NT2/D1 (cell line): Measurements from ENCODE around the gene MEI4.

Source experiments
- DNase-seq: peaks from one replicate; pipeline ENCODE4 v3.0.0-alpha.2; 2011; ENCODE audit warnings: low read depth, low spot score
- H3K27me3 ChIP-seq: 2 replicates; pipeline ENCODE4 v1.6.0; 2011; ENCODE audit warnings: mild to moderate bottlenecking; ENCODE audit not compliant: insufficient read length, insufficient read depth
- H3K36me3 ChIP-seq: 2 replicates; pipeline ENCODE4 v1.6.1; 2011; ENCODE audit warnings: mild to moderate bottlenecking, low read length, mixed read lengths; ENCODE audit not compliant: insufficient read depth, insufficient read length
- H3K4me1 ChIP-seq: 2 replicates; pipeline ENCODE4 v1.5.1; 2011; ENCODE audit not compliant: insufficient read depth, insufficient read length
- H3K4me3 ChIP-seq: 2 replicates; pipeline ENCODE4 v1.5.1; 2011; ENCODE audit warnings: low read depth; ENCODE audit not compliant: insufficient read length
- H3K9ac ChIP-seq: 2 replicates; pipeline ENCODE4 v1.6.0; 2011; ENCODE audit warnings: low read depth; ENCODE audit not compliant: insufficient read length
- H3K9me3 ChIP-seq: 2 replicates; pipeline ENCODE4 v1.5.1; 2011; ENCODE audit warnings: mild to moderate bottlenecking, low read length; ENCODE audit not compliant: insufficient read depth
- SUZ12 ChIP-seq: IDR thresholded peaks from 2 replicates; pipeline ENCODE4 v1.6.1; 2011; ENCODE audit not compliant: insufficient read length, insufficient read depth; ENCODE audit errors: extremely low read depth
- YY1 ChIP-seq: IDR thresholded peaks from 2 replicates; pipeline ENCODE4 v1.6.1; 2011; ENCODE audit not compliant: insufficient read length, insufficient read depth
- ZNF274 ChIP-seq: IDR thresholded peaks from 2 replicates; pipeline ENCODE4 v1.6.1; 2011; ENCODE audit warnings: mild to moderate bottlenecking, low read depth, low read length

MEI4 gene

GRCh38 chr6:77656999-77657764 lies 4.3 kb downstream of the MEI4 start:
- no peak for DNase-seq
- Histone ChIP-seq H3K4me3 (no peak overlapping the region), H3K36me3 (no peaks in the 10 kb centered on the region), H3K9me3 (no peaks in the 10 kb centered on the region), H3K9ac (no peak overlapping the region), H3K27me3 (no peaks in the 10 kb centered on the region), H3K4me1 (no peaks in the 10 kb centered on the region)
- TF ChIP-seq SUZ12 (no peak), ZNF274 (no peak), YY1 (no peak)

GRCh38 chr6:77666340-77666739 lies 13.5 kb downstream of the MEI4 start:
- no peak overlapping the region for H3K9ac ChIP-seq
- H3K4me3 ChIP-seq, result no peak overlapping the region
- TF ChIP-seq SUZ12 (no peak), ZNF274 (no peak), YY1 (no peak)
- no peaks in the 10 kb centered on the region for H3K27me3 ChIP-seq
- no peak for DNase-seq
- no peaks in the 10 kb centered on the region for H3K36me3 ChIP-seq
- H3K9me3 ChIP-seq, result no peaks in the 10 kb centered on the region
- H3K4me1 ChIP-seq, result no peaks in the 10 kb centered on the region

DNA sequence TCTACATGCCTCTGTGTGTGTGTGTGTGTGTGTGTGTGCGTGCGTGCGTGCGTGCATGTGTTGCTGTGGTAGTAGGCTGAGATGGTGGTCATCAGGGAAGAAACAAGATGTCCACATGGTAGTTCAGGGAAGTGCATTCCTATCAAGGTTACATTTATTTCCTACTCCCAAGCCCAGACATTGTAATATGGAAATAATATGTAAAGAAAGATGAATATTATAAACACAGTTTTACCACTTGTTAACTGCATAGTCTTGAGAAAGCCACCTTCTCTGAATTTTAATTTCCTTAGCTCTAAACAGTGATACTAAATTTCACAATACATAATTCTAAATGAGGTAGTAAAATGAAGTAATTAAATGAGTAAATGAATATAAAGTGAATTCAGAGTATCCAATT lies 14.0 kb downstream of the MEI4 start:
- no peak overlapping the region for H3K9ac ChIP-seq
- no peaks in the 10 kb centered on the region for H3K36me3 ChIP-seq
- no peaks in the 10 kb centered on the region for H3K4me1 ChIP-seq
- DNase-seq, result no peak
- H3K4me3 ChIP-seq, result no peak overlapping the region
- H3K27me3 ChIP-seq, result no peaks in the 10 kb centered on the region
- no peaks in the 10 kb centered on the region for H3K9me3 ChIP-seq
- no peak for TF ChIP-seq YY1
- no peak for TF ChIP-seq SUZ12
- no peak for TF ChIP-seq ZNF274

DNA sequence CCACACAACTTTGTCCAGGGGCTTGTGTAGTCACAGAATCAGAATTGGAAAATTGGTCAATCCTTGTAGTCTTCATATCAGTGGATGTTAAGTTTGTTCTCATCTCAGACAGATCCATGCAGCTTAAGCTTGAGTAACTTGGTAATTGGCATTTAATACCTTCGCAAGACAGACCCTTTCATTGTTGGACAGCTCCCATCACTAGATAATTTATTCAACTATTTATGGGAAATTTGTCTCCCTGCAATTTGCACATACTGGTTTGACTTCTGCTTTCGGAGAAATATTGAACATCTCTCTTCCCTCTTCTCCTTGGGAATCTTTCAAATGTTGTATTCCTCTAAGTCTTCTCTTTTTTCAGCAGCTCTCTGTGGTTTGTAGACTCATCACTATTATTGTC lies 17.1 kb downstream of the MEI4 start:
- no peaks in the 10 kb centered on the region for H3K36me3 ChIP-seq
- H3K4me1 ChIP-seq, result no peaks in the 10 kb centered on the region
- no peak for TF ChIP-seq SUZ12
- H3K4me3 ChIP-seq, result no peak overlapping the region
- DNase-seq, result no peak
- H3K9me3 ChIP-seq, result no peaks in the 10 kb centered on the region
- H3K9ac ChIP-seq, result no peak overlapping the region
- H3K27me3 ChIP-seq, result no peaks in the 10 kb centered on the region

DNA sequence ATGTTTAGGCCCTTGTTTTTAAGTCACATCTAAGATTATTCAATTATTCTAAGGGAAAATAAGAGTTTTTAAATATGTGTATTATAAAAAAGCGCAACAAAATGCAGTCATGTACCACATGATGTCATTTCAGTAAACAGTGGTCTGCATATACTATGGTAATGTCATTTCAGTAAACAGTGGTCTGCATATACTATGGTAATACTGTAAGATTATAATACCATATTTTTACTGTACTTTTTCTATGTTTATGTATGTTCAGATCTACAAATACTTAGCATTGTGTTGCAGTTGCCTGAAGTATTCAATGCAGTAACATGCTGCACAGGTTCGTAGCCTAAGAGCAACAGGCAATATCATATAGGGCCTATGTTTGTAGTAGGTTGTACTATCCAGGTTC lies 21.4 kb downstream of the MEI4 start:
- no peak for TF ChIP-seq YY1
- Histone ChIP-seq H3K36me3 (no peaks in the 10 kb centered on the region), H3K9ac (no peak overlapping the region), H3K9me3 (no peaks in the 10 kb centered on the region), H3K4me1 (no peaks in the 10 kb centered on the region), H3K27me3 (no peaks in the 10 kb centered on the region), H3K4me3 (no peak overlapping the region)
- no peak for DNase-seq

DNA sequence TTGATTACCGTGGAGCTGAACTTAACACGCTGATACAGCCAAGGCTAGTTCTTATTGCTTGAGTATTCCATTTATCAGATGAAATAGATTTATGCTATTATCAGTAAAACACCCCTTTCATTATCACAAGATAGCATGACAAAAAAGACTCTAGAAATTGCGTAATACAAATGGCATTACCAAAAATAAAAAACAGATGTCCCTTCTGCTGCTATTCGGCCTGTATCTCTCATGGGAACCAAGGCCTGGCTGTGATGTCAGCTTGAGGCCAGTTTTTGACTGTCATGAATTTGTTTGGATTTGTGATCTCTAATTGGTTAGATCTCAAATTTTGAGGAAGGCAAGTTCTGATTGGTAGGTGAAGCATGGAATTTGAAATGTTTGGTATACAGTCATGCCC lies 25.2 kb downstream of the MEI4 start:
- no peaks in the 10 kb centered on the region for H3K4me1 ChIP-seq
- no peaks in the 10 kb centered on the region for H3K36me3 ChIP-seq
- H3K4me3 ChIP-seq, result no peak overlapping the region
- TF ChIP-seq YY1 (no peak), SUZ12 (no peak), ZNF274 (no peak)
- H3K27me3 ChIP-seq, result no peaks in the 10 kb centered on the region
- DNase-seq, result no peak
- no peak overlapping the region for H3K9ac ChIP-seq
- no peaks in the 10 kb centered on the region for H3K9me3 ChIP-seq

- Histone ChIP-seq H3K4me3 (no peak overlapping the region), H3K9me3 (no peaks in the 10 kb centered on the region), H3K4me1 (no peaks in the 10 kb centered on the region), H3K9ac (no peak overlapping the region), H3K36me3 (no peaks in the 10 kb centered on the region), H3K27me3 (no peaks in the 10 kb centered on the region)
- no peak for TF ChIP-seq SUZ12
- TF ChIP-seq ZNF274, result no peak
- no peak for TF ChIP-seq YY1
- no peak for DNase-seq
Observed at GRCh38 chr6:77683515-77683914, 30.7 kb downstream of the MEI4 start.

- Histone ChIP-seq H3K27me3 (no peaks in the 10 kb centered on the region), H3K9me3 (no peaks in the 10 kb centered on the region), H3K9ac (no peak overlapping the region), H3K36me3 (no peaks in the 10 kb centered on the region), H3K4me3 (no peak overlapping the region), H3K4me1 (no peaks in the 10 kb centered on the region)
- no peak for TF ChIP-seq SUZ12
- no peak for TF ChIP-seq ZNF274
- no peak for DNase-seq
Observed at GRCh38 chr6:77686931-77687330, 34.1 kb downstream of the MEI4 start.
